ENCODE measurements around the gene FAM240B.

Gene FAM240B

GRCh38 chr9:38699337-38699736 lies 20.6 kb downstream of the FAM240B start:
- no peak for DNase-seq (ENCODE audit: low read depth)

GRCh38 chr9:38697776-38698300 lies 22.1 kb downstream of the FAM240B start:
- no peak for DNase-seq (ENCODE audit: low read depth)

- DNase-seq (ENCODE audit: low read depth), result no peak
Observed at GRCh38 chr9:38696999-38697398, 22.9 kb downstream of the FAM240B start.

- no peak for DNase-seq (ENCODE audit: low read depth)
Observed at GRCh38 chr9:38694676-38695075, 25.3 kb downstream of the FAM240B start.

- no peak for DNase-seq (ENCODE audit: low read depth)
Observed at GRCh38 chr9:38692707-38693106, 27.2 kb downstream of the FAM240B start.

- no peak for DNase-seq (ENCODE audit: low read depth)
Observed at GRCh38 chr9:38690574-38690973, 29.4 kb downstream of the FAM240B start.

- DNase-seq (ENCODE audit: low read depth), result no peak
Observed at GRCh38 chr9:38689678-38690077, 30.3 kb downstream of the FAM240B start.

GRCh38 chr9:38687992-38688391 lies 31.9 kb downstream of the FAM240B start:
- no peak for DNase-seq (ENCODE audit: low read depth)

- peak; percentile 9 for DNase-seq (ENCODE audit: low read depth)
Observed at GRCh38 chr9:38687389-38687842, 32.5 kb downstream of the FAM240B start.

GRCh38 chr9:38686933-38687332 lies 33.0 kb downstream of the FAM240B start:
- DNase-seq (ENCODE audit: low read depth), result no peak

- no peak for DNase-seq (ENCODE audit: low read depth)
Observed at GRCh38 chr9:38685535-38685934, 34.4 kb downstream of the FAM240B start.

GRCh38 chr9:38683336-38683735 lies 36.6 kb downstream of the FAM240B start:
- DNase-seq (ENCODE audit: low read depth), result no peak

GRCh38 chr9:38682713-38683112 lies 37.2 kb downstream of the FAM240B start:
- DNase-seq (ENCODE audit: low read depth), result no peak

GRCh38 chr9:38681747-38682227 lies 38.1 kb downstream of the FAM240B start:
- DNase-seq (ENCODE audit: low read depth), result no peak

GRCh38 chr9:38680837-38681445 lies 39.0 kb downstream of the FAM240B start:
- no peak for DNase-seq (ENCODE audit: low read depth)

- DNase-seq (ENCODE audit: low read depth), result no peak
Observed at GRCh38 chr9:38677660-38678303, 42.2 kb downstream of the FAM240B start.

- no peak for DNase-seq (ENCODE audit: low read depth)
Observed at GRCh38 chr9:38675831-38676230, 44.1 kb downstream of the FAM240B start.

- no peak for DNase-seq (ENCODE audit: low read depth)
Observed at GRCh38 chr9:38675211-38675610, 44.7 kb downstream of the FAM240B start.

GRCh38 chr9:38673399-38674193 lies 46.3 kb downstream of the FAM240B start:
- DNase-seq (ENCODE audit: low read depth), result no peak

- DNase-seq (ENCODE audit: low read depth), result no peak
Observed at GRCh38 chr9:38671748-38672147, 48.2 kb downstream of the FAM240B start.

GRCh38 chr9:38671372-38671731 lies 48.6 kb downstream of the FAM240B start:
- no peak for DNase-seq (ENCODE audit: low read depth)

- DNase-seq (ENCODE audit: low read depth), result no peak
Observed at GRCh38 chr9:38670542-38671371, 49.2 kb downstream of the FAM240B start.

Data from activated T-cell treated with anti-CD3 and anti-CD28 coated beads for 1 hour (primary cell).